ENCODE data around the gene CA10.

DNA sequence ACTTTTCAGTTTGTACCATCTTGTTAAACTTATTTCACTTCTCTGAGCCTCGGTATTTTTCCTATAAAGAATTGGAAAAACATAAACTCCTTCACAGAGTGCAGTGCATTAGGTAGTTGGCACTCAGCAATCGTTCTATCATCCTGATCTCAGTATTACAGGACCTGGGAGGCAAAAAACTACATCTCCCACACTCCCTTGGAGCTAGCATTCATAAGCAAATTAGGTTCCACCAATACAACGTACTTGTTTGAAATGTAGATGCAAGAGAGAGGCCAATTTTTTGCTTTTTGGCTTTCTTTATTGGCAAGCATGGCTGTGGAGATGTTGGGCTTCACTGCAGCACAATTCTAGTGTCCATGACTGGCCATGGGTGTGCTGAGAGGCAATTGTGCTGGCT is 285.2 kb downstream of the CA10 start:
- TF ChIP-seq, protein P1, sequence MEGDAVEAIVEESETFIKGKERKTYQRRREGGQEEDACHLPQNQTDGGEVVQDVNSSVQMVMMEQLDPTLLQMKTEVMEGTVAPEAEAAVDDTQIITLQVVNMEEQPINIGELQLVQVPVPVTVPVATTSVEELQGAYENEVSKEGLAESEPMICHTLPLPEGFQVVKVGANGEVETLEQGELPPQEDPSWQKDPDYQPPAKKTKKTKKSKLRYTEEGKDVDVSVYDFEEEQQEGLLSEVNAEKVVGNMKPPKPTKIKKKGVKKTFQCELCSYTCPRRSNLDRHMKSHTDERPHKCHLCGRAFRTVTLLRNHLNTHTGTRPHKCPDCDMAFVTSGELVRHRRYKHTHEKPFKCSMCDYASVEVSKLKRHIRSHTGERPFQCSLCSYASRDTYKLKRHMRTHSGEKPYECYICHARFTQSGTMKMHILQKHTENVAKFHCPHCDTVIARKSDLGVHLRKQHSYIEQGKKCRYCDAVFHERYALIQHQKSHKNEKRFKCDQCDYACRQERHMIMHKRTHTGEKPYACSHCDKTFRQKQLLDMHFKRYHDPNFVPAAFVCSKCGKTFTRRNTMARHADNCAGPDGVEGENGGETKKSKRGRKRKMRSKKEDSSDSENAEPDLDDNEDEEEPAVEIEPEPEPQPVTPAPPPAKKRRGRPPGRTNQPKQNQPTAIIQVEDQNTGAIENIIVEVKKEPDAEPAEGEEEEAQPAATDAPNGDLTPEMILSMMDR (IDR thresholded peaks at IDR 0.05; ENCODE audit: extremely low read depth in 1 of 2, insufficient read depth in 1 of 2, low read depth in 1 of 2, low read length in 2 of 2) = no peak
- TF ChIP-seq GATA2 (IDR thresholded peaks at IDR 0.05; ENCODE audit: insufficient read depth, insufficient read length, low read depth, low read length) = no peak
- no peak for TF ChIP-seq EZH2 (IDR thresholded peaks at IDR 0.05; ENCODE audit: borderline replicate concordance, low read depth, low read length, severe bottlenecking)
